ENCODE data around the gene MAST4. TPM values are rescaled to one million over a fixed set of nuclear protein-coding genes. Genes with fewer than 3 reads are reported as not detected.

MAST4 gene
- polyA plus RNA-seq, 1 donor from 2014 or later: 11.8 TPM

- Mint-ChIP-seq H3K27me3 (no peaks in the 10 kb centered on the region), H3K4me1 (peaks cover 44 to 62% (median 59%) of the 10 kb centered on the region in 3 donors), H3K36me3 (no peaks in the 10 kb centered on the region), H3K4me3 (peak overlapping the region in 1 of 4 donors; percentile 73), H3K9me3 (no peaks in the 10 kb centered on the region), H3K27ac (peak overlapping the region in 1 of 3 donors; percentile 91)
Observed at GRCh38 chr5:67208403-67208802, 612.2 kb downstream of the MAST4 start.

GRCh38 chr5:67209141-67209771, 613.1 kb downstream of the MAST4 start:
- Mint-ChIP-seq H3K9me3 (no peaks in the 10 kb centered on the region), H3K36me3 (no peaks in the 10 kb centered on the region), H3K27me3 (no peaks in the 10 kb centered on the region), H3K4me3 (peak overlapping the region in 2 of 4 donors; percentile 14 to 77), H3K27ac (peak overlapping the region in 1 of 3 donors; percentile 71), H3K4me1 (peaks cover 40 to 60% (median 59%) of the 10 kb centered on the region in 3 donors)

- no peak overlapping the region for H3K27ac Mint-ChIP-seq
- H3K27me3 Mint-ChIP-seq: no peaks in the 10 kb centered on the region
- no peak overlapping the region for H3K4me3 Mint-ChIP-seq
- no peaks in the 10 kb centered on the region for H3K9me3 Mint-ChIP-seq
- peaks cover 40 to 56% (median 56%) of the 10 kb centered on the region in 3 donors for H3K4me1 Mint-ChIP-seq
- H3K36me3 Mint-ChIP-seq: no peaks in the 10 kb centered on the region
Observed at GRCh38 chr5:67211926-67212325, 615.7 kb downstream of the MAST4 start.

GRCh38 chr5:67214036-67214435, 617.8 kb downstream of the MAST4 start:
- H3K4me1 Mint-ChIP-seq: peaks cover 43 to 56% (median 53%) of the 10 kb centered on the region in 3 donors
- peak overlapping the region in 1 of 4 donors; percentile 90 for H3K4me3 Mint-ChIP-seq
- no peaks in the 10 kb centered on the region for H3K27me3 Mint-ChIP-seq
- H3K9me3 Mint-ChIP-seq: no peaks in the 10 kb centered on the region
- H3K36me3 Mint-ChIP-seq: peaks cover 2% of the 10 kb centered on the region
- peak overlapping the region; percentile 11 to 86 (median 55) for H3K27ac Mint-ChIP-seq

GRCh38 chr5:67214707-67215447, 618.7 kb downstream of the MAST4 start:
- Mint-ChIP-seq H3K36me3 (peaks cover 2% of the 10 kb centered on the region), H3K9me3 (no peaks in the 10 kb centered on the region), H3K27me3 (peaks cover 1% of the 10 kb centered on the region), H3K4me3 (peak overlapping the region in 3 of 4 donors; percentile 63 to 72 (median 65)), H3K27ac (peak overlapping the region; percentile 88 to 100 (median 99)), H3K4me1 (peaks cover 40 to 51% (median 47%) of the 10 kb centered on the region in 3 donors)

GRCh38 chr5:67215519-67216471, 619.6 kb downstream of the MAST4 start:
- Mint-ChIP-seq H3K27me3 (peaks cover 2% of the 10 kb centered on the region), H3K9me3 (no peaks in the 10 kb centered on the region), H3K4me1 (peaks cover 43 to 48% (median 46%) of the 10 kb centered on the region in 3 donors), H3K4me3 (peak overlapping the region; percentile 62 to 90 (median 68)), H3K36me3 (peaks cover 2% of the 10 kb centered on the region), H3K27ac (peak overlapping the region; percentile 88 to 100 (median 99))

- H3K27ac Mint-ChIP-seq: peak overlapping the region; percentile 88 to 100 (median 99)
- H3K36me3 Mint-ChIP-seq: peaks cover 2% of the 10 kb centered on the region
- peaks cover 3% of the 10 kb centered on the region for H3K27me3 Mint-ChIP-seq
- H3K9me3 Mint-ChIP-seq: no peaks in the 10 kb centered on the region
- peaks cover 47 to 51% (median 49%) of the 10 kb centered on the region in 3 donors for H3K4me1 Mint-ChIP-seq
- peak overlapping the region in 3 of 4 donors; percentile 30 to 72 (median 63) for H3K4me3 Mint-ChIP-seq
Observed at GRCh38 chr5:67216564-67216963, 620.4 kb downstream of the MAST4 start.

Measured in IgD-negative memory B cell (primary cell).